Parathyroid adenoma (tissue), 2 donors: ENCODE data around the gene PRMT3.

Experiments
- H2AFZ ChIP-seq: fragments of 300-600 bp; sonication (generic); one replicate; pipeline ENCODE4 v1.7.0; 2017; ENCODE audit warnings: antibody characterized with exemption, mild to moderate bottlenecking
- H3K27ac ChIP-seq: fragments of 300-600 bp; sonication (generic); one replicate; pipeline ENCODE4 v1.7.0; 2017
- H3K27me3 ChIP-seq: fragments of 300-600 bp; sonication (generic); one replicate; pipeline ENCODE4 v1.7.0; 2017; ENCODE audit warnings: low read length; ENCODE audit not compliant: control insufficient read depth, insufficient read depth
- H3K36me3 ChIP-seq: fragments of 300-600 bp; sonication (generic); one replicate; pipeline ENCODE4 v1.7.0; 2017; ENCODE audit warnings: low read length; ENCODE audit not compliant: control insufficient read depth, insufficient read depth
- H3K4me1 ChIP-seq: fragments of 300-600 bp; sonication (generic); one replicate; pipeline ENCODE4 v1.7.0; 2017; ENCODE audit warnings: control low read depth
- H3K4me2 ChIP-seq: fragments of 300-600 bp; sonication (generic); one replicate; pipeline ENCODE4 v1.7.0; 2017; ENCODE audit warnings: low read length
- H3K4me3 ChIP-seq: fragments of 300-600 bp; sonication (generic); one replicate; pipeline ENCODE4 v1.7.0; 2017; ENCODE audit warnings: low read depth, low read length
- H3K79me2 ChIP-seq: fragments of 300-600 bp; sonication (generic); one replicate; pipeline ENCODE4 v1.7.0; 2017; ENCODE audit warnings: control low read depth
- H3K9ac ChIP-seq: fragments of 300-600 bp; sonication (generic); one replicate; pipeline ENCODE4 v1.7.0; 2017; ENCODE audit warnings: mild to moderate bottlenecking
- H3K9me3 ChIP-seq: fragments of 300-600 bp; sonication (generic); one replicate; pipeline ENCODE4 v1.7.0; 2017; ENCODE audit warnings: low read length; ENCODE audit not compliant: control insufficient read depth
- CTCF ChIP-seq: fragments of 300-600 bp; sonication (generic); IDR thresholded peaks from one replicate; pipeline ENCODE4 v1.7.0; 2017; ENCODE audit warnings: antibody characterized with exemption, mild to moderate bottlenecking
- donor health status: primary hyperparathyroidism.

Gene PRMT3

DNA sequence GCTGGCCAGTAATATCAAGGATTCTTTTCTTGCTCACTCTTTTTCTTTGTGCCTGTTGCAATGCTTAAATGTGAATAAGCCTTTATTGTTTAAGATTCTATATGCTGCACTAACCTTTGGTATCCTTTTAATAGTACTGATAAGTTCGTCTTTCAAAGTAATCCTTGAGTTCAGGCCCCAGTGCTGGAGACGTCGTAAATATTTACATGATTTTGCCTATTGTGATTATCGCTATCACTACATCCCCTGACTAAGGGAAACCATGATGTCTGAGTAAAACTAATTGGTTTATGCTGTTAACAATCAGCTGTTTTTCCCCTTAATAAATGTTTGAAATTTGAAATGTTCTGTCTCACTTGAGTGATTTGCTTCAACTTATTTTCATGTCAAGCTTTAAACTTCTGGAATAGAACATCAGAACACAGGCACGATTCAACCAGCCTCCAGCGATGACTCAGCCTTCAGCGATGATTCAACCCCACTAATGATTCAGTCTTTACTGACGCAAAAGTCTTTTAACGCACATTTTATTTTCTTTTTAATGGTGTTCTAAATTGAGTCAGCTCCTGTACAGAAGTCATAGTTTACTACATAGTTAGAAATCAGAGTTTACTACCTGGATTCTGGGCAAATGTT, 20.1 kb upstream of the PRMT3 start:
- TF ChIP-seq CTCF: no peak
- H3K27ac ChIP-seq: no peak overlapping the region
- H3K36me3 ChIP-seq: no peaks in the 10 kb centered on the region
- H3K9ac ChIP-seq: no peak overlapping the region
- H3K9me3 ChIP-seq: no peaks in the 10 kb centered on the region
- no peak overlapping the region for H2AFZ ChIP-seq
- no peak overlapping the region for H3K4me2 ChIP-seq
- H3K4me1 ChIP-seq: no peaks in the 10 kb centered on the region
- no peaks in the 10 kb centered on the region for H3K79me2 ChIP-seq
- H3K4me3 ChIP-seq: no peak overlapping the region
- H3K27me3 ChIP-seq: no peaks in the 10 kb centered on the region

DNA sequence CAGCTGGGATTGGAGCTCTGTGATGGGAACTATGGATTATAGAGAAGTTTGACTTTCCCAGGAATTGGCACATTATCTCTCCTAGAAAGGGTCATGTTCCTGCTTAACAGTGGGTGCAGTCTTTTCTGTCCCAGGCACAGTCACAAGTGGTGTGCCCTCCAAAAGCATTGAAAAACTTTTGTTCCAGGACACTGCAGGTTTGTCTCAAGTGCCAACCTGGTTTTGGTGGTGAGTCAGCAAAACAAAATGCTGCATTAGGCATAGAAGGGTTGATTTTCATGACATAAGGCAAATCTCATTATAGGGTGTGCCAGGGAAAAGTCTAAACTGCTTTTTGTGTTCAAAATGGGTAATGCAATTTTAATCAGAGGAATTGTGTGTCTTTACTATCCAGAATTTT, 19.1 kb upstream of the PRMT3 start:
- Histone ChIP-seq H3K36me3 (no peaks in the 10 kb centered on the region), H3K4me1 (no peaks in the 10 kb centered on the region), H3K27me3 (no peaks in the 10 kb centered on the region), H3K4me2 (no peak overlapping the region), H3K9ac (no peak overlapping the region), H3K79me2 (no peaks in the 10 kb centered on the region), H2AFZ (no peak overlapping the region), H3K4me3 (no peak overlapping the region), H3K9me3 (no peaks in the 10 kb centered on the region), H3K27ac (no peak overlapping the region)
- no peak for TF ChIP-seq CTCF

GRCh38 chr11:20369826-20370225, 17.7 kb upstream of the PRMT3 start:
- TF ChIP-seq CTCF: no peak
- H3K9me3 ChIP-seq: no peaks in the 10 kb centered on the region
- H3K4me3 ChIP-seq: no peak overlapping the region
- no peaks in the 10 kb centered on the region for H3K36me3 ChIP-seq
- H3K79me2 ChIP-seq: no peaks in the 10 kb centered on the region
- H2AFZ ChIP-seq: no peak overlapping the region
- H3K27me3 ChIP-seq: no peaks in the 10 kb centered on the region
- no peak overlapping the region for H3K27ac ChIP-seq
- no peak overlapping the region for H3K9ac ChIP-seq
- no peak overlapping the region for H3K4me2 ChIP-seq
- no peaks in the 10 kb centered on the region for H3K4me1 ChIP-seq

DNA sequence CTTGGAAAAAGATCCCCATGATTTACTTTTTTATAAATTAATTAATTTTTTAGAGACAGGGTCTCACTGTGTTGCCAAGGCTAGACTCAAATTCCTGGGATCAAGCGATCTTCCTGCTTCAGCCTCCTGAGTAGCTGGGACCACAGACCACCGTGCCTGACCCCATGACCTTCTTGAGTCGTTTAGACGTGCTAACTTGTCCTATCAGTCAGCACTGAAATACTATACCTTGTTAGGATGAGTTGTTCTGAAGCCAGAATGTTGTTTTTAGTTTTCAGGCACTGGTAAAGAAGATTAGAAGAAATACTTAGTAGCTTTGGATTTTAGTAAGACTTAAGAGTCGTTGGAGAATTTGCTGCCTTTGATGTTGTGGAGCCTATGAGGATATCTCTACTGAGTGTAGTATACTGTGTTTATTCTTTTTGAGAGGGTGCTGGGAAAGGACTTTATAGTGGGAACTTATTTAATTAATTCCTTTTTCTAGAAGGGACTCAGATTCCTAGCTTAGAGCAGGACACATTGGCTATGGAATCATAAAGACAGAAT, 15.4 kb upstream of the PRMT3 start:
- H3K79me2 ChIP-seq: no peaks in the 10 kb centered on the region
- TF ChIP-seq CTCF: no peak
- H3K9me3 ChIP-seq: no peaks in the 10 kb centered on the region
- no peaks in the 10 kb centered on the region for H3K27me3 ChIP-seq
- no peaks in the 10 kb centered on the region for H3K36me3 ChIP-seq
- no peak overlapping the region for H3K9ac ChIP-seq
- no peak overlapping the region for H3K4me2 ChIP-seq
- H2AFZ ChIP-seq: no peak overlapping the region
- H3K27ac ChIP-seq: no peak overlapping the region
- no peak overlapping the region for H3K4me3 ChIP-seq
- H3K4me1 ChIP-seq: no peaks in the 10 kb centered on the region

DNA sequence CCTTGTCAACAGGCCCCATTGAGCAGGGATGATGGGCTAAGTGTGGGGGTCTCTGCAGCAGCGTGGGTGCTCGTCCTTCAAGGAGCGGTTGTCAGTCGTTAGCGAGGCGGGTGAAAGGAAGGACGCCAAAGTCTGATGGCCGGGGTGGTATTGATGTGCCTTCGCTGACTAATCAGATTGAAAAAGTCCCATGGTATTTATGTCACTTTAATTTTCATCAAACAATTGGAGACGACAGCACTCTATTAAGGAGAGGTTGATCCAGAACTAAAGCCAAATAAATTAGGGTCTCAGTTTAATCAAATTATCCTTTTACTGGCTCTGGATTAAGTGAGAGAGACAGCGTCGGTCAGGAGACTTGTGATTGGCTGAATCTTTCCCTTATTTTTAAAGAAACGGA, 14.4 kb upstream of the PRMT3 start:
- H2AFZ ChIP-seq: no peak overlapping the region
- no peaks in the 10 kb centered on the region for H3K36me3 ChIP-seq

More for the DNA sequence above, 14.4 kb upstream of the PRMT3 start:
- Histone ChIP-seq H3K4me2 (no peak overlapping the region), H3K9me3 (no peaks in the 10 kb centered on the region), H3K79me2 (no peaks in the 10 kb centered on the region), H3K9ac (no peak overlapping the region), H3K27me3 (no peaks in the 10 kb centered on the region), H3K4me3 (no peak overlapping the region), H3K27ac (no peak overlapping the region), H3K4me1 (no peaks in the 10 kb centered on the region)
- no peak for TF ChIP-seq CTCF
